Measurements from ENCODE around the gene MR1.

Gene MR1

GRCh38 chr1:181064011-181064623 is 30.3 kb downstream of the MR1 start:
- no peak for DNase-seq (ENCODE audit: low spot score)

- DNase-seq (ENCODE audit: low spot score), result no peak
Observed at GRCh38 chr1:181064702-181065101, 30.9 kb downstream of the MR1 start.

GRCh38 chr1:181073638-181074037 is 39.9 kb downstream of the MR1 start:
- DNase-seq (ENCODE audit: low spot score), result no peak

GRCh38 chr1:181075766-181076350 is 42.1 kb downstream of the MR1 start:
- DNase-seq (ENCODE audit: low spot score), result no peak

DNA sequence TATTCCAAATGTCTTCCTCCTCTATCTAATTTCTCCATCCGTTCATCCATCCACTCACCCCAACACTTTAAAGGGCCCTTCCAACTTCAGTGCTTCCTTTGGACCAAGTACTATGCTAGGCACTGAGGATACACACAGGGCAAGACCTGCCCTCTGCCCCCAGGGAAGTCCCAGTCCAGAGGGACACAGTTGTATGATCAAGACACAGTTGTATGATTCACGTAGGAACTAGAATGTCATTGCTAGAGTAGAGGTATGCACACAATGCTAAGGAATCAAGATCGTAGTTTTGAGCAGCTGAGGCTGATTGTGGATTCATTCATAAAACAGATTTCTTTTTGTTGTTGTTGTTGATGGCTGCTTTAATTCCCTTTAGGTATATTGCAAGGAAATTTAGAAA is 43.1 kb downstream of the MR1 start:
- DNase-seq (ENCODE audit: low spot score), result no peak

- no peak for DNase-seq (ENCODE audit: low spot score)
Observed at GRCh38 chr1:181077576-181078242, 43.9 kb downstream of the MR1 start.

DNA sequence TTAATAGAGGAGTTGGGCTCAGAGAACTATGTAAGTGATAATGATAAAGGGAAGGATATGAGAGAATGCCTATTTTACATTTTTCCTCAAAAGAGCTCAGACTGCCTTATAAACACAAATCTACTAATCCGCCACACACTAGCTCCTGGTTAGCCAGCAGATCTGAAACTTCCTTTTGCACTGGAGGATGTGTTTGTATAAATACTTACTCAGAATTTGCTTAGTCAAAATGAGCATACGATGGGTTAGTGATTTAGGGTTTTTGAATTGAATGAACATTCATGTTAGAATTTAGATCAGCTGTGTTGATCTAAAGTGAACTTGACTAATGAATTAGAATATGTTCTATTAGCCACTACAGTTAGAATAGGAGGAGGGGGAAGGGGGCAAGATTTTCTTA is 45.6 kb downstream of the MR1 start:
- no peak for DNase-seq (ENCODE audit: low spot score)

DNA sequence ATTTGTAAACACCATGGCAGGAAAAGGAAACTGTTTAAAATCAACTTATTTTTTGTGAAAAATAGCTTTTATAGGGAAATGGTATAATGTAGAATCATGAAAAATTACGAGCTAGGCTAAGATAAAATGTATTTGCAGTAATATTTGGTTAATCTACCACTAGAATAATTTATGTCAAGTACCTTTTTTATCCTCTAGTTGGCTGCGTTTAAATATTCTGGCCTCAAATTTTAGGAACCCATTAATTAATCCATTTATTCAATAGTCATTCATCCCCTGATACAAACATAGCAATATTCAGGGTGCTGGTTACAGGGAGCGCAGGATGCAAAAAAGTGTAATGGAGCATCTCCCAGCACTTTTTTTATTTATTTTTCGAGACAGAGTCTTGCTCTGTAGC is 46.1 kb downstream of the MR1 start:
- DNase-seq (ENCODE audit: low spot score), result no peak

DNA sequence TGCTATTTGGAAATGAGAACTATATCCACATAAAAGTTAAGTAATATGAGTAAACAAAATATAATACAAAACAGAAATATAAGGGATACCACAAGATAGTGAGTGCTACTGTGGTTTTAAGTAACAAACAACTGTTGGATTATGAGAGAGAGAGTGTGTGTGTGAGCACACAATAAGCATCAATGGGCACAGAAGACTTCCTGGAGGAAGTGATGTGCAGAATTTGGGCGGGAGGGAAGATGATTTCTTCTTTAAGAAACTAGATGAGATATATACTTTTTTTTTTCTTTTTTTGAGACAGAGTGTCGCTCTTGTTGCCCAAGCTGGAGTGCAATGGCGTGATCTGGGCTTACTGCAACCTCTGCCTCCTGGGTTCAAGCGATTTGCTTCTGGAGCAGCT is 46.8 kb downstream of the MR1 start:
- no peak for DNase-seq (ENCODE audit: low spot score)

- DNase-seq (ENCODE audit: low spot score), result no peak
Observed at GRCh38 chr1:181081395-181081794, 47.6 kb downstream of the MR1 start.

GRCh38 chr1:181083842-181084605 is 50.2 kb downstream of the MR1 start:
- DNase-seq (ENCODE audit: low spot score), result peak; percentile 77

DNA sequence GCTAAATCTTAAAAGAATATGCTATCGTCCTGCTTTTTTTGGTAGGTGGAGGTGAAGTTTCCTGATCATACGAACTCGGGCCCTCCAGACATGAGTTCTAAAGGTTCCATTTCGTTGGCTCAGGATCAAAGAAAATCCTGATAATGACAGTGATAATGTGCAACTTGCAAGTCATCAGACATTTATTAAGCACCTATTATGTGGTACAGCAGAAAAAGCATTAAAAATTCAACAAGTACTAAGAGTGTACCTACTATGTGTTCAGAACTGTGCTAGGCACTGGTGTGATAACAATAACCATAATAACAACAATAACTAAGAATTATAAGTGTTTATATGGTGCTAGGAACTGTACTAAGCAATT is 50.8 kb downstream of the MR1 start:
- no peak for DNase-seq (ENCODE audit: low spot score)

- no peak for DNase-seq (ENCODE audit: low spot score)
Observed at GRCh38 chr1:181086091-181086490, 52.3 kb downstream of the MR1 start.

- no peak for DNase-seq (ENCODE audit: low spot score)
Observed at GRCh38 chr1:181086926-181087325, 53.1 kb downstream of the MR1 start.

DNA sequence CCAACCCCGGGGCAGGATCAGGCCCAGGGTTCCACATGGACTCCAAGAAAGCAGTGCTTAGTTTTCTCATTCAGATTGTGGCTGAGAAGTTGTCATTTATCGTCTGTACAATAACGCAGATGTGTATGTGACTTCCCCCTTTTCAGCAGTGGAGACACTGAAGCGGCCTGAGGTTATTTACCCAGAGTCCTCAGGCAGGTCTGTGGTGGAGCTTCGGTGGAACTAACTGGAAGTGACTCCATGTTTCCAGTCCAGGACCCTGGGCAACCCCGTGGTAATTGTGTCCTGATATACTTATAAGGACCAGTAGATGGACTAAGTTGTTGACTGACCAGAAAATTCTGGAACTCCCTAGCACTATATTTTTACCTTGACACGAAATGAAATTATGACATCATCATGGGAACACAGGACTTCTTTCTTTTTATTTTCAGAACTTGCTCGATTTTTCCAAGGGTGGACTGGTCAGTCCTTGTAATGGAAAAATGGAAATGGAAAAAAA is 53.7 kb downstream of the MR1 start:
- no peak for DNase-seq (ENCODE audit: low spot score)

GRCh38 chr1:181088079-181089016 is 54.6 kb downstream of the MR1 start, which contains the start of gene IER5:
Gene IER5, plus strand, starts transcription at chr1:181088700. Its CDS starts 203 bp downstream, at chr1:181088903.
- DNase-seq (ENCODE audit: low spot score), result peak; percentile 98

GRCh38 chr1:181089017-181089675 is 55.4 kb downstream of the MR1 start:
- DNase-seq (ENCODE audit: low spot score), result no peak

GRCh38 chr1:181089676-181090544 is 56.1 kb downstream of the MR1 start:
- peak; percentile 82 for DNase-seq (ENCODE audit: low spot score)

DNA sequence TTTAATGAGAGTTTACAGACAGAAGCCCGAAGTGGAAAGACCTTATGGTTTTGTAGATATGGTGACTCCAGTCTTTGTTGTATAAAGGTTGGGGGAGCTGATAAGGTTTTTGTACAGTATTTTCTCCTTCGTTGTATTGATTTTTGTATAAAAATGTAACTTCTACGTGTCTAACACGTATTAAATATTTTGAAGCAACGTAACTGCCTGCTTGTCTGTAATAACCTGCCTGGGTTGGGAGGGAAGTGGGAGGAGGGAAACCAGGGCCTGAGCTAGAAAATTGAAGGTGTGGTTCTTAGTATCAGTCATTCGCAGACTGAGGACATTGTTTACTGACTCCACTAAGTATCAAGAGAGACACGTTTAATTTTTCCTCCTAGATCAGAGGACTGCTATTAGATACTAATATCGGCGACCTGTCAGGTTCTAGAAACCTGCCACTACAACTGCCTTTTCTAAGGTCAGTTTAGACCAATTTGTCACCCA is 56.9 kb downstream of the MR1 start:
- DNase-seq (ENCODE audit: low spot score), result peak; percentile 61
